ENCODE results near the gene CACNA1D.

Gene CACNA1D

GRCh38 chr3:53691885-53692284 is 197.5 kb downstream of the CACNA1D start:
- Histone ChIP-seq H2AFZ (ENCODE audit: low read depth, low read length) (no peak overlapping the region), H3K4me3 (ENCODE audit: low read length) (no peak overlapping the region), H3K4me1 (ENCODE audit: insufficient read depth, low read length) (no peaks in the 10 kb centered on the region), H3K36me3 (ENCODE audit: insufficient read depth, low read length) (no peaks in the 10 kb centered on the region), H3K9me3 (ENCODE audit: low read length) (no peaks in the 10 kb centered on the region), H3K27me3 (ENCODE audit: insufficient read depth, low read length) (no peaks in the 10 kb centered on the region)

GRCh38 chr3:53693451-53693850 is 199.0 kb downstream of the CACNA1D start:
- H3K4me1 ChIP-seq (ENCODE audit: insufficient read depth, low read length), result no peaks in the 10 kb centered on the region
- no peak overlapping the region for H2AFZ ChIP-seq (ENCODE audit: low read depth, low read length)
- no peaks in the 10 kb centered on the region for H3K9me3 ChIP-seq (ENCODE audit: low read length)
- H3K36me3 ChIP-seq (ENCODE audit: insufficient read depth, low read length), result no peaks in the 10 kb centered on the region
- no peaks in the 10 kb centered on the region for H3K27me3 ChIP-seq (ENCODE audit: insufficient read depth, low read length)
- H3K4me3 ChIP-seq (ENCODE audit: low read length), result no peak overlapping the region

GRCh38 chr3:53694046-53694445 is 199.6 kb downstream of the CACNA1D start:
- H3K36me3 ChIP-seq (ENCODE audit: insufficient read depth, low read length), result no peaks in the 10 kb centered on the region
- no peak overlapping the region for H3K4me3 ChIP-seq (ENCODE audit: low read length)
- no peaks in the 10 kb centered on the region for H3K27me3 ChIP-seq (ENCODE audit: insufficient read depth, low read length)
- H2AFZ ChIP-seq (ENCODE audit: low read depth, low read length), result no peak overlapping the region
- no peaks in the 10 kb centered on the region for H3K4me1 ChIP-seq (ENCODE audit: insufficient read depth, low read length)
- no peaks in the 10 kb centered on the region for H3K9me3 ChIP-seq (ENCODE audit: low read length)

- Histone ChIP-seq H3K9me3 (ENCODE audit: low read length) (no peaks in the 10 kb centered on the region), H2AFZ (ENCODE audit: low read depth, low read length) (no peak overlapping the region), H3K4me1 (ENCODE audit: insufficient read depth, low read length) (no peaks in the 10 kb centered on the region), H3K4me3 (ENCODE audit: low read length) (no peak overlapping the region), H3K36me3 (ENCODE audit: insufficient read depth, low read length) (no peaks in the 10 kb centered on the region), H3K27me3 (ENCODE audit: insufficient read depth, low read length) (no peaks in the 10 kb centered on the region)
These were observed 200.4 kb downstream of the CACNA1D start for GRCh38 chr3:53694666-53695323.

GRCh38 chr3:53695324-53695690 is 200.9 kb downstream of the CACNA1D start:
- Histone ChIP-seq H2AFZ (ENCODE audit: low read depth, low read length) (no peak overlapping the region), H3K4me1 (ENCODE audit: insufficient read depth, low read length) (no peaks in the 10 kb centered on the region), H3K27me3 (ENCODE audit: insufficient read depth, low read length) (no peaks in the 10 kb centered on the region), H3K9me3 (ENCODE audit: low read length) (no peaks in the 10 kb centered on the region), H3K36me3 (ENCODE audit: insufficient read depth, low read length) (no peaks in the 10 kb centered on the region), H3K4me3 (ENCODE audit: low read length) (no peak overlapping the region)

GRCh38 chr3:53696401-53697172 is 202.2 kb downstream of the CACNA1D start:
- H3K4me3 ChIP-seq (ENCODE audit: low read length), result no peak overlapping the region
- no peaks in the 10 kb centered on the region for H3K4me1 ChIP-seq (ENCODE audit: insufficient read depth, low read length)
- H2AFZ ChIP-seq (ENCODE audit: low read depth, low read length), result no peak overlapping the region
- H3K36me3 ChIP-seq (ENCODE audit: insufficient read depth, low read length), result no peaks in the 10 kb centered on the region
- H3K9me3 ChIP-seq (ENCODE audit: low read length), result no peaks in the 10 kb centered on the region
- H3K27me3 ChIP-seq (ENCODE audit: insufficient read depth, low read length), result no peaks in the 10 kb centered on the region

GRCh38 chr3:53700441-53700840 is 206.0 kb downstream of the CACNA1D start:
- H3K4me1 ChIP-seq (ENCODE audit: insufficient read depth, low read length), result no peaks in the 10 kb centered on the region
- H3K27me3 ChIP-seq (ENCODE audit: insufficient read depth, low read length), result no peaks in the 10 kb centered on the region
- H3K4me3 ChIP-seq (ENCODE audit: low read length), result no peak overlapping the region

GRCh38 chr3:53702776-53703530 is 208.5 kb downstream of the CACNA1D start:
- no peaks in the 10 kb centered on the region for H3K9me3 ChIP-seq (ENCODE audit: low read length)
- no peak overlapping the region for H3K4me3 ChIP-seq (ENCODE audit: low read length)
- H3K27me3 ChIP-seq (ENCODE audit: insufficient read depth, low read length), result no peaks in the 10 kb centered on the region
- H3K36me3 ChIP-seq (ENCODE audit: insufficient read depth, low read length), result no peaks in the 10 kb centered on the region
- H3K4me1 ChIP-seq (ENCODE audit: insufficient read depth, low read length), result no peaks in the 10 kb centered on the region
- H2AFZ ChIP-seq (ENCODE audit: low read depth, low read length), result no peak overlapping the region

More at GRCh38 chr3:53700441-53700840, 206.0 kb downstream of the CACNA1D start:
- H3K9me3 ChIP-seq (ENCODE audit: low read length), result no peaks in the 10 kb centered on the region
- H2AFZ ChIP-seq (ENCODE audit: low read depth, low read length), result no peak overlapping the region
- no peaks in the 10 kb centered on the region for H3K36me3 ChIP-seq (ENCODE audit: insufficient read depth, low read length)

- no peaks in the 10 kb centered on the region for H3K36me3 ChIP-seq (ENCODE audit: insufficient read depth, low read length)
- no peaks in the 10 kb centered on the region for H3K4me1 ChIP-seq (ENCODE audit: insufficient read depth, low read length)
- H3K9me3 ChIP-seq (ENCODE audit: low read length), result no peaks in the 10 kb centered on the region
- H3K4me3 ChIP-seq (ENCODE audit: low read length), result no peak overlapping the region
- H3K27me3 ChIP-seq (ENCODE audit: insufficient read depth, low read length), result no peaks in the 10 kb centered on the region
- H2AFZ ChIP-seq (ENCODE audit: low read depth, low read length), result no peak overlapping the region
These were observed 209.4 kb downstream of the CACNA1D start for GRCh38 chr3:53703630-53704362.

GRCh38 chr3:53704363-53704725 is 209.9 kb downstream of the CACNA1D start:
- Histone ChIP-seq H3K9me3 (ENCODE audit: low read length) (no peaks in the 10 kb centered on the region), H3K27me3 (ENCODE audit: insufficient read depth, low read length) (no peaks in the 10 kb centered on the region), H3K36me3 (ENCODE audit: insufficient read depth, low read length) (no peaks in the 10 kb centered on the region), H2AFZ (ENCODE audit: low read depth, low read length) (no peak overlapping the region), H3K4me3 (ENCODE audit: low read length) (no peak overlapping the region), H3K4me1 (ENCODE audit: insufficient read depth, low read length) (no peaks in the 10 kb centered on the region)

- Histone ChIP-seq H3K4me1 (ENCODE audit: insufficient read depth, low read length) (no peaks in the 10 kb centered on the region), H3K36me3 (ENCODE audit: insufficient read depth, low read length) (no peaks in the 10 kb centered on the region), H2AFZ (ENCODE audit: low read depth, low read length) (no peak overlapping the region), H3K9me3 (ENCODE audit: low read length) (no peaks in the 10 kb centered on the region), H3K27me3 (ENCODE audit: insufficient read depth, low read length) (no peaks in the 10 kb centered on the region), H3K4me3 (ENCODE audit: low read length) (no peak overlapping the region)
These were observed 210.8 kb downstream of the CACNA1D start for GRCh38 chr3:53705024-53705745.

- Histone ChIP-seq H3K4me1 (ENCODE audit: insufficient read depth, low read length) (no peaks in the 10 kb centered on the region), H3K36me3 (ENCODE audit: insufficient read depth, low read length) (no peaks in the 10 kb centered on the region), H3K27me3 (ENCODE audit: insufficient read depth, low read length) (no peaks in the 10 kb centered on the region), H2AFZ (ENCODE audit: low read depth, low read length) (no peak overlapping the region), H3K4me3 (ENCODE audit: low read length) (no peak overlapping the region), H3K9me3 (ENCODE audit: low read length) (no peaks in the 10 kb centered on the region)
These were observed 211.4 kb downstream of the CACNA1D start for GRCh38 chr3:53705774-53706173.

All from neuron (in vitro differentiated cells).